Activated T-cell treated with anti-CD3 and anti-CD28 coated beads for 48 hours (primary cell): Measurements from ENCODE around the gene OVCA2.
A peak's percentile ranks its signal among the peaks of the same experiment; 100 is the strongest.

Source experiments
- DNase-seq: peaks from one replicate; pipeline ENCODE4 v3.0.0-alpha.2; 2020; ENCODE audit warnings: low read depth

The OVCA2 gene

GRCh38 chr17:2065949-2066400 is 24.2 kb downstream of the OVCA2 start:
- DNase-seq: no peak

- DNase-seq: no peak
Observed at GRCh38 chr17:2067048-2067561, 25.3 kb downstream of the OVCA2 start.

- no peak for DNase-seq
Observed at GRCh38 chr17:2067608-2068024, 25.8 kb downstream of the OVCA2 start.

- DNase-seq: no peak
Observed at GRCh38 chr17:2068031-2068518, 26.3 kb downstream of the OVCA2 start.

- DNase-seq: no peak
Observed at GRCh38 chr17:2068519-2069051, 26.8 kb downstream of the OVCA2 start.

GRCh38 chr17:2070241-2071023 is 28.6 kb downstream of the OVCA2 start:
- peak; percentile 74 for DNase-seq

- no peak for DNase-seq
Observed at GRCh38 chr17:2071024-2071385, 29.2 kb downstream of the OVCA2 start.

GRCh38 chr17:2071455-2072281 is 29.8 kb downstream of the OVCA2 start:
- DNase-seq: no peak

GRCh38 chr17:2074919-2075318 is 33.1 kb downstream of the OVCA2 start:
- DNase-seq: no peak

- DNase-seq: no peak
Observed at GRCh38 chr17:2075336-2076086, 33.7 kb downstream of the OVCA2 start.

GRCh38 chr17:2076087-2076984 is 34.5 kb downstream of the OVCA2 start:
- no peak for DNase-seq

GRCh38 chr17:2077040-2077439 is 35.2 kb downstream of the OVCA2 start:
- DNase-seq: no peak

- DNase-seq: no peak
Observed at GRCh38 chr17:2081564-2081963, 39.7 kb downstream of the OVCA2 start.

- DNase-seq: no peak
Observed at GRCh38 chr17:2082003-2082781, 40.4 kb downstream of the OVCA2 start.

- no peak for DNase-seq
Observed at GRCh38 chr17:2083613-2084035, 41.8 kb downstream of the OVCA2 start.

- no peak for DNase-seq
Observed at GRCh38 chr17:2084036-2084765, 42.4 kb downstream of the OVCA2 start.

GRCh38 chr17:2084766-2085647 is 43.2 kb downstream of the OVCA2 start:
- DNase-seq: no peak

GRCh38 chr17:2085648-2085949 is 43.8 kb downstream of the OVCA2 start:
- DNase-seq: no peak
